Transverse colon (tissue), 4 donors: ENCODE measurements around the gene HASPIN.

ENCODE experiments used
- CTCF ChIP-seq, 5 experiments: fragments of 200-600 bp in 3 of 5; fragments of 450-650 bp in 2 of 5; sonication (generic) in 3 of 5; IDR thresholded peaks; 1 replicate in 2 of 5; 2 replicates in 3 of 5; pipeline ENCODE4 v1.5.1; 2016 to 2017; ENCODE audit warnings: antibody characterized with exemption in 5 of 5, inconsistent platforms in 3 of 5, mild to moderate bottlenecking in 2 of 5, moderate library complexity in 1 of 5
- POLR2A ChIP-seq: fragments of 450-650 bp; IDR thresholded peaks from one replicate; pipeline ENCODE4 v1.6.1; 2016; ENCODE audit warnings: antibody characterized with exemption, mild to moderate bottlenecking, moderate library complexity
- POLR2AphosphoS5 ChIP-seq, 3 donors: sonication (generic); formaldehyde crosslinking; IDR thresholded peaks; one replicate each; pipeline ENCODE4 v1.6.1; 2016; ENCODE audit warnings: antibody characterized with exemption in 3 of 3

- TF ChIP-seq POLR2AphosphoS5 (IDR thresholded peaks at IDR 0.05): no peak
- no peak for TF ChIP-seq CTCF (IDR thresholded peaks at IDR 0.05)
- no peak for TF ChIP-seq POLR2A
Measured at GRCh38 chr17:3771140-3771539, 47.4 kb downstream of the HASPIN start.
